KOPT-K1 (cell line): ENCODE measurements around the gene PML.
"Not testable (repeated sequence)": the region's sequence is repeated elsewhere in the genome, so short reads cannot be mapped to it uniquely, and the experiment has no call there.

Source experiments
- H3K27ac ChIP-seq: fragments of 200-600 bp; sonication (generic); 2 replicates; pipeline ENCODE4 v1.5.1; 2016; ENCODE audit warnings: antibody characterized with exemption, mild to moderate bottlenecking, low read depth, low read length; ENCODE audit not compliant: poor library complexity, severe bottlenecking
- H3K36me3 ChIP-seq: fragments of 200-600 bp; sonication (generic); 2 replicates; pipeline ENCODE4 v1.5.1; 2017; ENCODE audit warnings: antibody characterized with exemption, mild to moderate bottlenecking, low read length, moderate library complexity; ENCODE audit not compliant: insufficient read depth
- H3K9me3 ChIP-seq: fragments of 200-600 bp; sonication (generic); 2 replicates; pipeline ENCODE4 v1.5.1; 2017; ENCODE audit warnings: antibody characterized with exemption, low read length, mild to moderate bottlenecking; ENCODE audit not compliant: insufficient read depth, poor library complexity, severe bottlenecking

Gene PML

GRCh38 chr15:74043425-74044266 lies 49.1 kb downstream of the PML start:
- Histone ChIP-seq H3K9me3 (no peaks in the 10 kb centered on the region), H3K27ac (no peak overlapping the region), H3K36me3 (peaks cover 21% of the 10 kb centered on the region; the same call in 1 of the 2 replicates)

GRCh38 chr15:74044267-74045110 lies 50.0 kb downstream of the PML start:
- no peaks in the 10 kb centered on the region for H3K9me3 ChIP-seq
- H3K36me3 ChIP-seq: peaks cover 16% of the 10 kb centered on the region; the same call in 1 of the 2 replicates
- no peak overlapping the region for H3K27ac ChIP-seq

- Histone ChIP-seq H3K36me3 (peaks cover 13% of the 10 kb centered on the region; the same call in 1 of the 2 replicates), H3K27ac (no peak overlapping the region)
Measured at GRCh38 chr15:74045184-74045583, 50.7 kb downstream of the PML start.

GRCh38 chr15:74045636-74046274 lies 51.2 kb downstream of the PML start:
- Histone ChIP-seq H3K27ac (no peak overlapping the region), H3K36me3 (peaks cover 13% of the 10 kb centered on the region; the same call in 1 of the 2 replicates), H3K9me3 (no peaks in the 10 kb centered on the region)

More at GRCh38 chr15:74045184-74045583, 50.7 kb downstream of the PML start:
- no peaks in the 10 kb centered on the region for H3K9me3 ChIP-seq

- Histone ChIP-seq H3K27ac (no peak overlapping the region), H3K9me3 (no peaks in the 10 kb centered on the region), H3K36me3 (peaks cover 13% of the 10 kb centered on the region; the same call in 1 of the 2 replicates)
Measured at GRCh38 chr15:74046275-74046674, 51.8 kb downstream of the PML start.

GRCh38 chr15:74050127-74050526 lies 55.6 kb downstream of the PML start:
- no peaks in the 10 kb centered on the region; the same call in 1 of the 2 replicates for H3K36me3 ChIP-seq
- H3K27ac ChIP-seq: no peak overlapping the region
- H3K9me3 ChIP-seq: no peaks in the 10 kb centered on the region

GRCh38 chr15:74050556-74051234 lies 56.2 kb downstream of the PML start:
- Histone ChIP-seq H3K9me3 (no peaks in the 10 kb centered on the region), H3K36me3 (no peaks in the 10 kb centered on the region), H3K27ac (no peak overlapping the region)

GRCh38 chr15:74052271-74053260 lies 58.0 kb downstream of the PML start:
- H3K36me3 ChIP-seq, H3K9me3 ChIP-seq, H3K27ac ChIP-seq: not testable (repeated sequence)

- Histone ChIP-seq H3K27ac (no peak overlapping the region), H3K36me3 (no peaks in the 10 kb centered on the region), H3K9me3 (no peaks in the 10 kb centered on the region)
Measured at GRCh38 chr15:74053517-74053916, 59.0 kb downstream of the PML start.

GRCh38 chr15:74053941-74054529 lies 59.5 kb downstream of the PML start:
- H3K9me3 ChIP-seq: no peaks in the 10 kb centered on the region
- no peak overlapping the region for H3K27ac ChIP-seq
- H3K36me3 ChIP-seq: no peaks in the 10 kb centered on the region

- H3K27ac ChIP-seq: no peak overlapping the region
Measured at GRCh38 chr15:74055804-74056203, 61.3 kb downstream of the PML start.

GRCh38 chr15:74056330-74056729 lies 61.8 kb downstream of the PML start:
- not testable (repeated sequence) for H3K9me3 ChIP-seq, H3K27ac ChIP-seq, H3K36me3 ChIP-seq

More at GRCh38 chr15:74055804-74056203, 61.3 kb downstream of the PML start:
- Histone ChIP-seq H3K36me3 (no peaks in the 10 kb centered on the region), H3K9me3 (no peaks in the 10 kb centered on the region)

GRCh38 chr15:74059050-74059833 lies 64.7 kb downstream of the PML start:
- not testable (repeated sequence) for H3K27ac ChIP-seq, H3K36me3 ChIP-seq, H3K9me3 ChIP-seq
